ENCODE measurements around the gene RAD9A.

RAD9A gene

DNA sequence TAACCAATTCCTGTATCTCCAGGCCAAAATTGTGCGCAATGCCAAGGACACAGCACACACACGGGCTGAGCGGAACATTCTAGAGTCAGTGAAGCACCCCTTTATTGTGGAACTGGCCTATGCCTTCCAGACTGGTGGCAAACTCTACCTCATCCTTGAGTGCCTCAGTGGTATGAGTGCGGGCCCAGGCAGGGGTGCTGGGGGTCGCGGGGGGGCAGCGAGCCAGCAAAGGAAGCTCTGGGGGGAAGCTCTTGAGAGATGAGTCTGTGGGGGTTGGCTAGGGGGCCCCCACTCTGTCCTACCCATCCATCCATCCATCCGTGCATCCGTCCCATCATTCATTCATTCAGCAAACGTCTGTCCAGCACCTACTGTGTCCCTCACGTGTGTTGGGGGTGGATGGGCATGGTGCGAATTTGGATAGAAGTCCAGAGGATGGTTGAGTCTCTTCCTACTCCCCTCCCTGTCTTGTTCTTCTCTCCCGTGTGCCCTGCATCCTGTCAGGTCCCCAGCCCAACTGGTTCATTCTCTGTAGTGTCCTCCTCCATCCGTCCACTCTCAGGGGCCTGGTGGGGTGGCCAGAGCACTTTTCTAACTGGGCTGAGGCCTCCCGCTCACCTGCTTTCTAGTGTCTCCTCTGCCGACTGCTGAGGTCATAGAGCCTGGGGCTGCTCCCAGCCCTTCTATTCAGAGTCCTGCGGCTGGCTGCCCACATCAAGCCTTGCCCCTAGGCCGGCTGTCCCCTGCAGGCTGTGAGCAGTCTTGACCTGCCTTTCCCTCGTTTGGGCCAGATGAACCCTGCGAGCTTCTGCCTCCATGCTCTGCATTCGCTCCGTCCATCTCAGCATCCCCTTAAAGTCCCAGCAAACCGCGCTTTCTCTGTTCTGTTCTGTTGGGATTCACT is 39.8 kb downstream of the RAD9A start:
- Histone ChIP-seq H3K4me3 (ENCODE audit: low read depth, low read length, poor library complexity, severe bottlenecking) (no peak overlapping the region), H3K27me3 (ENCODE audit: insufficient read depth, low read length) (no peaks in the 10 kb centered on the region), H4K20me1 (ENCODE audit: insufficient read depth, low read length) (no peaks in the 10 kb centered on the region), H3K9me2 (ENCODE audit: low read depth, low read length) (no peaks in the 10 kb centered on the region), H3K79me2 (ENCODE audit: insufficient read depth, low read length) (peaks cover 10% of the 10 kb centered on the region), H3K27ac (ENCODE audit: low read depth, low read length, poor library complexity, severe bottlenecking) (peak overlapping the region; percentile 97), H3K4me1 (ENCODE audit: insufficient read depth, low read length, severe bottlenecking) (peaks cover 78% of the 10 kb centered on the region), H3K9me3 (ENCODE audit: low read length) (no peaks in the 10 kb centered on the region), H3K36me3 (ENCODE audit: insufficient read depth, low read length) (peaks cover 62% of the 10 kb centered on the region), H3K9ac (ENCODE audit: low read length) (no peak overlapping the region; the same call in 1 of the 2 replicates), H3K4me2 (ENCODE audit: low read length) (no peak overlapping the region), H2AFZ (ENCODE audit: low read length) (no peak overlapping the region), H3F3A (ENCODE audit: insufficient read depth, low read length) (no peaks in the 10 kb centered on the region)
- TF ChIP-seq EZH2 (IDR thresholded peaks at IDR 0.05; ENCODE audit: borderline replicate concordance, low read length) = no peak
- TF ChIP-seq, protein P1, sequence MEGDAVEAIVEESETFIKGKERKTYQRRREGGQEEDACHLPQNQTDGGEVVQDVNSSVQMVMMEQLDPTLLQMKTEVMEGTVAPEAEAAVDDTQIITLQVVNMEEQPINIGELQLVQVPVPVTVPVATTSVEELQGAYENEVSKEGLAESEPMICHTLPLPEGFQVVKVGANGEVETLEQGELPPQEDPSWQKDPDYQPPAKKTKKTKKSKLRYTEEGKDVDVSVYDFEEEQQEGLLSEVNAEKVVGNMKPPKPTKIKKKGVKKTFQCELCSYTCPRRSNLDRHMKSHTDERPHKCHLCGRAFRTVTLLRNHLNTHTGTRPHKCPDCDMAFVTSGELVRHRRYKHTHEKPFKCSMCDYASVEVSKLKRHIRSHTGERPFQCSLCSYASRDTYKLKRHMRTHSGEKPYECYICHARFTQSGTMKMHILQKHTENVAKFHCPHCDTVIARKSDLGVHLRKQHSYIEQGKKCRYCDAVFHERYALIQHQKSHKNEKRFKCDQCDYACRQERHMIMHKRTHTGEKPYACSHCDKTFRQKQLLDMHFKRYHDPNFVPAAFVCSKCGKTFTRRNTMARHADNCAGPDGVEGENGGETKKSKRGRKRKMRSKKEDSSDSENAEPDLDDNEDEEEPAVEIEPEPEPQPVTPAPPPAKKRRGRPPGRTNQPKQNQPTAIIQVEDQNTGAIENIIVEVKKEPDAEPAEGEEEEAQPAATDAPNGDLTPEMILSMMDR (IDR thresholded peaks at IDR 0.05; ENCODE audit: low read length) = no peak

DNA sequence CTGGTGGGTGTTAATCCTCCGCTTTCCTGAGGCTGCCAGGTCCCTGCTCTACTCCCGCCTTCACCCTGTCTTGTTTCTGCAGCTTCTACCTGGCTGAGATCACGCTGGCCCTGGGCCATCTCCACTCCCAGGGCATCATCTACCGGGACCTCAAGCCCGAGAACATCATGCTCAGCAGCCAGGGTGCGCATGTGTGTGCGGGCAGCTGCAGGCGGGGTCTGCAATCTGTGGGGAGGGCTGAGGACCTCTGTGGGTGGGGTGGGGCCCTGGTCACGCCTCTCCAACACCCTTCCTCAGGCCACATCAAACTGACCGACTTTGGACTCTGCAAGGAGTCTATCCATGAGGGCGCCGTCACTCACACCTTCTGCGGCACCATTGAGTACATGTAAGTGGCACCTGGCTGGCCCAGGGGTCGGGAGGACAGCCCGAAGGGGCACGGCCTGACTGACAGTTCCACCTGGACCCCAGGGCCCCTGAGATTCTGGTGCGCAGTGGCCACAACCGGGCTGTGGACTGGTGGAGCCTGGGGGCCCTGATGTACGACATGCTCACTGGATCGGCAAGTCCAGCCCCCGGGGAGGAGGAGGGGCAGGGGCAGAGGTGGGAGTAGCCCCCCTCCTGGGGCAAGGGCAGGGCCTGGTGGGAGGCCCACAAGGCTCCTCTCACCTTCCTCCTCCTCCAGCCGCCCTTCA is 41.0 kb downstream of the RAD9A start:
- H4K20me1 ChIP-seq (ENCODE audit: insufficient read depth, low read length) = no peaks in the 10 kb centered on the region
- TF ChIP-seq EZH2 (IDR thresholded peaks at IDR 0.05; ENCODE audit: borderline replicate concordance, low read length) = no peak
- TF ChIP-seq, protein P1 (IDR thresholded peaks at IDR 0.05; ENCODE audit: low read length) = no peak

DNA sequence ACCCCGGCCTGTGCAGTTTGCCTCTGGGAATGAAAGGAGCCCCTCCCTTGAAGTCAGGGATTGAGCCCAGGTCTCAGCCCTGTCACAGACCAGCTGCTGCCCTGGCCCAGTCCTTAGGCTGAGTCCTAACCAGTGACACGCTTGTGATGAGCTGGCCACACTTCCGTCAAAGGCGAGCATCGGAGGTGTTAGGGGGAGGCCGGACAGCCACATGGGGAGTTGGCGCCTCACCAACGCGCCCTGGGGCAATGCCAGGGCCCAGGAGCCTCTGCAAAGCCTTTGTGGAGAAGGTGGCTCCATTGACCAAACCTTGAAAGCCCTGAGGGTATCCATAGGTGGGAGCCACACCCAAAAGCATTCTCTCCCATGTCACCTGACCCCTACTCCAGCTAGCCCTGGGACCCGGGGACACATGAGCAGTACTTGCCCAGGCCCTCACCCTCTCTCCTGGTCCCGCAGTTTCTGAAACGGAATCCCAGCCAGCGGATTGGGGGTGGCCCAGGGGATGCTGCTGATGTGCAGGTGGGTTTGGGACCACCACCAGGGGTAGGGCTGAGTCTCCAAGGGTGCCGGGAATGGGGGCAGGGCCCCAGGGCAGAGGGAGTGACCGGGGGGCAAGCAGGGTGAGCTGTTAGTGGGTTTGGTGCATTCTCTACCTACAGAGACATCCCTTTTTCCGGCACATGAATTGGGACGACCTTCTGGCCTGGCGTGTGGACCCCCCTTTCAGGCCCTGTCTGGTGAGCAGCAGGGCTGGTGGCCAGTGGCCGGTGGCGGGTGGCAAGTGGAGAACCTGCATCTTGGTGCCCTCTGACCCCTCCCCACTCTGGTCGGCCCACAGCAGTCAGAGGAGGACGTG is 42.0 kb downstream of the RAD9A start:
- Histone ChIP-seq H4K20me1 (ENCODE audit: insufficient read depth, low read length) (no peaks in the 10 kb centered on the region), H3K79me2 (ENCODE audit: insufficient read depth, low read length) (peaks cover 7% of the 10 kb centered on the region), H3K9me3 (ENCODE audit: low read length) (no peaks in the 10 kb centered on the region), H3K9me2 (ENCODE audit: low read depth, low read length) (no peaks in the 10 kb centered on the region), H3K9ac (ENCODE audit: low read length) (peak overlapping the region; percentile 92; the same call in 1 of the 2 replicates), H3K4me3 (ENCODE audit: low read depth, low read length, poor library complexity, severe bottlenecking) (peak overlapping the region; percentile 79), H3K27me3 (ENCODE audit: insufficient read depth, low read length) (no peaks in the 10 kb centered on the region), H3K36me3 (ENCODE audit: insufficient read depth, low read length) (peaks cover 65% of the 10 kb centered on the region), H3K4me2 (ENCODE audit: low read length) (peak overlapping the region; percentile 89), H3K27ac (ENCODE audit: low read depth, low read length, poor library complexity, severe bottlenecking) (peak overlapping the region; percentile 97), H2AFZ (ENCODE audit: low read length) (no peak overlapping the region), H3F3A (ENCODE audit: insufficient read depth, low read length) (no peaks in the 10 kb centered on the region), H3K4me1 (ENCODE audit: insufficient read depth, low read length, severe bottlenecking) (peaks cover 89% of the 10 kb centered on the region)
- TF ChIP-seq, protein P1 (IDR thresholded peaks at IDR 0.05; ENCODE audit: low read length) = no peak
- no peak for TF ChIP-seq EZH2 (IDR thresholded peaks at IDR 0.05; ENCODE audit: borderline replicate concordance, low read length)

More for the DNA sequence above, 41.0 kb downstream of the RAD9A start:
- H3K27me3 ChIP-seq (ENCODE audit: insufficient read depth, low read length) = no peaks in the 10 kb centered on the region
- H3K4me2 ChIP-seq (ENCODE audit: low read length) = peak overlapping the region; percentile 89; the same call in 1 of the 2 replicates
- peaks cover 80% of the 10 kb centered on the region for H3K4me1 ChIP-seq (ENCODE audit: insufficient read depth, low read length, severe bottlenecking)
- H3K9me3 ChIP-seq (ENCODE audit: low read length) = no peaks in the 10 kb centered on the region
- peaks cover 65% of the 10 kb centered on the region for H3K36me3 ChIP-seq (ENCODE audit: insufficient read depth, low read length)
- H3K79me2 ChIP-seq (ENCODE audit: insufficient read depth, low read length) = peaks cover 10% of the 10 kb centered on the region
- H2AFZ ChIP-seq (ENCODE audit: low read length) = no peak overlapping the region
- H3K27ac ChIP-seq (ENCODE audit: low read depth, low read length, poor library complexity, severe bottlenecking) = peak overlapping the region; percentile 97
- H3K9me2 ChIP-seq (ENCODE audit: low read depth, low read length) = no peaks in the 10 kb centered on the region
- H3F3A ChIP-seq (ENCODE audit: insufficient read depth, low read length) = no peaks in the 10 kb centered on the region
- H3K4me3 ChIP-seq (ENCODE audit: low read depth, low read length, poor library complexity, severe bottlenecking) = peak overlapping the region; percentile 18
- H3K9ac ChIP-seq (ENCODE audit: low read length) = no peak overlapping the region; the same call in 1 of the 2 replicates

Data from OCI-LY1 (cell line).